B cell (primary cell): Measurements from ENCODE around the gene HERC2. TPM values are rescaled to one million over a fixed set of nuclear protein-coding genes. Genes with fewer than 3 reads are reported as not detected.

Experiments
- ATAC-seq: fragments of 200-7000 bp; cut with Tn5 transposase; one replicate; pipeline ENCODE4 v1.10.0; 2021; ENCODE audit warnings: low read depth, mild to moderate bottlenecking, moderate number of reproducible peaks, moderate library complexity
- CTCF ChIA-PET: fragments of 350-600 bp; sonication (Branson Sonifier 250); formaldehyde crosslinking; loops from one replicate; lab custom pipeline; 2021; ENCODE audit warnings: antibody characterized with exemption, inconsistent platforms; lab: Charles Lee
- POLR2A ChIA-PET: fragments of 350-600 bp; sonication (Branson Sonifier 250); formaldehyde crosslinking; loops from one replicate; lab custom pipeline; 2021; ENCODE audit warnings: antibody characterized with exemption; lab: Charles Lee
- DNase-seq: peaks from one replicate; pipeline ENCODE4 v3.0.0; 2013
- H2AFZ ChIP-seq: 2 replicates; pipeline ENCODE4 v1.6.1; 2012; ENCODE audit warnings: mild to moderate bottlenecking, low read depth, low read length; ENCODE audit not compliant: insufficient read depth, poor library complexity, severe bottlenecking
- H3K27ac ChIP-seq, 2 donors: 1 replicate in 1 of 2; 2 replicates in 1 of 2; pipeline ENCODE4 v1.5.1; 2012 to 2013; ENCODE audit warnings: low read length in 2 of 2, mild to moderate bottlenecking in 2 of 2, moderate library complexity in 1 of 2
- H3K27me3 ChIP-seq, 4 experiments: fragments of 200-600 bp in 1 of 4; sonication (generic) in 1 of 4; replicated peaks in 1 of 4; 1 replicate in 2 of 4; 2 replicates in 2 of 4; pipeline versions ENCODE4 v1.6.1 to v1.7.0; 2013 to 2016; ENCODE audit warnings: low read length in 3 of 4, mild to moderate bottlenecking in 2 of 4, mixed read lengths in 1 of 4, moderate library complexity in 1 of 4; ENCODE audit not compliant: insufficient read depth in 4 of 4, control insufficient read depth in 3 of 4; ENCODE audit errors: control extremely low read depth in 1 of 4
- H3K36me3 ChIP-seq, 2 experiments: replicated peaks in 1 of 2; 1 replicate in 1 of 2; 2 replicates in 1 of 2; pipeline versions ENCODE4 v1.6.1 to v1.7.1; 2013; ENCODE audit warnings: low read length in 1 of 2; ENCODE audit not compliant: insufficient read depth in 2 of 2, control insufficient read depth in 1 of 2; ENCODE audit errors: control extremely low read depth in 1 of 2, extremely low read depth in 1 of 2
- H3K4me1 ChIP-seq, 2 donors: fragments of 200-600 bp in 1 of 2; sonication (generic) in 1 of 2; 1 replicate in 1 of 2; 2 replicates in 1 of 2; pipeline versions ENCODE4 v1.5.1 to v1.6.1; 2013 to 2017; ENCODE audit warnings: low read length in 2 of 2; ENCODE audit not compliant: control insufficient read depth in 2 of 2, insufficient read depth in 2 of 2
- H3K4me2 ChIP-seq: replicated peaks from 2 replicates; pipeline ENCODE3; 2012; ENCODE audit warnings: mild to moderate bottlenecking, low read depth, low read length; ENCODE audit not compliant: poor library complexity, severe bottlenecking
- H3K4me3 ChIP-seq, 5 experiments: fragments of 200-600 bp in 1 of 5; sonication (generic) in 1 of 5; 1 replicate in 3 of 5; 2 replicates in 2 of 5; pipeline versions ENCODE4 v1.5.1 to v1.7.0; 2011 to 2016; ENCODE audit warnings: low read length in 4 of 5, mild to moderate bottlenecking in 4 of 5, low read depth in 2 of 5, control low read depth in 1 of 5, moderate library complexity in 1 of 5; ENCODE audit not compliant: insufficient read depth in 1 of 5; ENCODE audit errors: control extremely low read depth in 1 of 5, extremely low read depth in 1 of 5
- H3K79me2 ChIP-seq: fragments of 200-600 bp; sonication (generic); one replicate; pipeline ENCODE4 v1.6.0; 2016; ENCODE audit warnings: low read length; ENCODE audit not compliant: control insufficient read depth, insufficient read depth
- H3K9ac ChIP-seq: fragments of 200-600 bp; sonication (generic); 2 replicates; pipeline ENCODE4 v1.6.1; 2017; ENCODE audit warnings: mild to moderate bottlenecking, low read length, moderate library complexity
- H3K9me3 ChIP-seq, 3 donors: one replicate each; pipeline versions ENCODE4 v1.6.1 to v1.7.1; 2013; ENCODE audit warnings: low read length in 2 of 3; ENCODE audit not compliant: control insufficient read depth in 2 of 3, insufficient read depth in 1 of 3; ENCODE audit errors: control extremely low read depth in 1 of 3
- H4K20me1 ChIP-seq: 2 replicates; pipeline ENCODE4 v1.6.0; 2012; ENCODE audit warnings: mild to moderate bottlenecking, low read length; ENCODE audit not compliant: insufficient read depth, control insufficient read depth, poor library complexity, severe bottlenecking
- H3K27ac Mint-ChIP-seq: one replicate; pipeline ENCODE4 v1.8.0; 2021; ENCODE audit warnings: mixed read lengths
- H3K27me3 Mint-ChIP-seq: one replicate; pipeline ENCODE4 v1.8.0; 2021; ENCODE audit warnings: mixed read lengths
- H3K4me1 Mint-ChIP-seq: one replicate; pipeline ENCODE4 v1.8.0; 2021; ENCODE audit warnings: mixed read lengths
- H3K4me3 Mint-ChIP-seq: one replicate; pipeline ENCODE4 v1.8.0; 2021; ENCODE audit warnings: mixed read lengths
- H3K9me3 Mint-ChIP-seq: one replicate; pipeline ENCODE4 v1.8.0; 2022; ENCODE audit warnings: mixed read lengths; ENCODE audit not compliant: insufficient read depth
- CTCF ChIP-seq: fragments of 200-600 bp; IDR thresholded peaks from one replicate; pipeline ENCODE4 v1.8.0; 2022; ENCODE audit warnings: antibody characterized with exemption, mild to moderate bottlenecking
- EZH2 ChIP-seq: IDR thresholded peaks from 2 replicates; pipeline ENCODE4 v1.6.1; 2012; ENCODE audit warnings: borderline replicate concordance, low read depth, mild to moderate bottlenecking, moderate library complexity, low read length; ENCODE audit not compliant: insufficient read depth, poor library complexity, severe bottlenecking
- WGBS: methylation state at CpG from one replicate; pipeline ENCODE4 v1.1.5; 2013; ENCODE audit warnings: missing lambda C conversion rate; ENCODE audit not compliant: insufficient coverage; 5-methylcytosine and 5-hydroxymethylcytosine counted together
- intact Hi-C: fragments of 100-400 bp; cut with micrococcal nuclease; formaldehyde crosslinking; loops from one replicate; pipeline ENCODE4 v1.10.0; 2022
- polyA plus RNA-seq: library from polyadenylated mRNA; depleted of rRNA; stranded (reverse); fragments of >200 nt; gene quantifications from 2 replicates; pipeline ENCODE4 v1.2.3, GENCODE V29; 2012
- total RNA-seq, 2 donors: library from RNA; stranded (reverse); fragments of 120-200 nt in 1 of 2; gene quantifications; 1 replicate in 1 of 2; 2 replicates in 1 of 2; pipeline versions ENCODE4 v1.2.3 to v1.2.4, GENCODE V29; 2013 to 2022

Gene HERC2
- total and polyA plus RNA-seq, 2 donors (not counting 1 experiment from before 2014, with no cell fraction given), result 31.0 to 52.7 TPM

- POLR2A ChIA-PET, result no interaction called here
- H3K4me3 ChIP-seq, result no peak overlapping the region
- peaks cover under 1 to 15% (median under 1%) of the 10 kb centered on the region in 3 donors for H3K9me3 ChIP-seq
- no peak overlapping the region for H3K4me2 ChIP-seq
- H3K27ac Mint-ChIP-seq, result no peak overlapping the region
- DNase-seq, result no peak
- H3K4me3 Mint-ChIP-seq, result no peak overlapping the region
- CTCF ChIA-PET, result interaction anchor here (1.7 kb wide), 1 partner anchor 41 kb away, joined by 7 read pairs; no protein-coding TSS in a partner anchor
- WGBS, result 81% methylated on average over 3 of the region's 3 CpGs
- no peak overlapping the region for H3K9ac ChIP-seq
- H3K27me3 Mint-ChIP-seq, result peaks cover 35% of the 10 kb centered on the region
- TF ChIP-seq EZH2, result no peak
- no peak for TF ChIP-seq CTCF
- H3K4me1 Mint-ChIP-seq, result peaks cover 9% of the 10 kb centered on the region
- no peaks in the 10 kb centered on the region for H3K79me2 ChIP-seq
- no peak overlapping the region for H3K27ac ChIP-seq
- peaks cover 3% of the 10 kb centered on the region for H3K9me3 Mint-ChIP-seq
- H3K27me3 ChIP-seq, result peaks cover 0 to 19% (median 0%) of the 10 kb centered on the region in 4 experiments
- no peak overlapping the region for H2AFZ ChIP-seq
- intact Hi-C loops, result no loop called here
- H3K36me3 ChIP-seq, result no peaks in the 10 kb centered on the region
- no peak for ATAC-seq
- peaks cover 4 to 7% of the 10 kb centered on the region in 2 donors for H3K4me1 ChIP-seq
- no peaks in the 10 kb centered on the region for H4K20me1 ChIP-seq
Observed at GRCh38 chr15:28084547-28084946, 237.4 kb downstream of the HERC2 start.

GRCh38 chr15:28082891-28083684 is 238.9 kb downstream of the HERC2 start:
- 84% methylated on average over 5 of the region's 11 CpGs for WGBS
- intact Hi-C loops, result no loop called here
- TF ChIP-seq EZH2 (no peak), CTCF (no peak)
- ChIA-PET CTCF (no interaction called here), POLR2A (no interaction called here)
- Mint-ChIP-seq H3K4me3 (no peak overlapping the region), H3K27ac (no peak overlapping the region), H3K27me3 (peaks cover 26% of the 10 kb centered on the region), H3K9me3 (no peaks in the 10 kb centered on the region), H3K4me1 (peaks cover 9% of the 10 kb centered on the region)
- Histone ChIP-seq H3K36me3 (no peaks in the 10 kb centered on the region), H3K4me3 (no peak overlapping the region), H3K4me2 (no peak overlapping the region), H3K9me3 (peaks cover 0 to 15% (median 0%) of the 10 kb centered on the region in 3 donors), H3K27me3 (peaks cover 0 to 12% (median 0%) of the 10 kb centered on the region in 4 experiments), H3K79me2 (no peaks in the 10 kb centered on the region), H3K9ac (no peak overlapping the region), H2AFZ (no peak overlapping the region), H4K20me1 (no peaks in the 10 kb centered on the region), H3K4me1 (peaks cover 4 to 7% of the 10 kb centered on the region in 2 donors), H3K27ac (no peak overlapping the region)
- ATAC-seq (no peak), DNase-seq (no peak)
